NCI-H82 treated with DMSO at 0.1 percent for 48 hours (cell line): ENCODE measurements around the gene LRRC47.
"Not testable (repeated sequence)": the region's sequence is repeated elsewhere in the genome, so short reads cannot be mapped to it uniquely, and the experiment has no call there.

Experiments used
- DNase-seq: peaks from one replicate; lab custom pipeline; 2025; ENCODE audit not compliant: unreplicated experiment; lab: John Stamatoyannopoulos, UW

LRRC47 gene

DNA sequence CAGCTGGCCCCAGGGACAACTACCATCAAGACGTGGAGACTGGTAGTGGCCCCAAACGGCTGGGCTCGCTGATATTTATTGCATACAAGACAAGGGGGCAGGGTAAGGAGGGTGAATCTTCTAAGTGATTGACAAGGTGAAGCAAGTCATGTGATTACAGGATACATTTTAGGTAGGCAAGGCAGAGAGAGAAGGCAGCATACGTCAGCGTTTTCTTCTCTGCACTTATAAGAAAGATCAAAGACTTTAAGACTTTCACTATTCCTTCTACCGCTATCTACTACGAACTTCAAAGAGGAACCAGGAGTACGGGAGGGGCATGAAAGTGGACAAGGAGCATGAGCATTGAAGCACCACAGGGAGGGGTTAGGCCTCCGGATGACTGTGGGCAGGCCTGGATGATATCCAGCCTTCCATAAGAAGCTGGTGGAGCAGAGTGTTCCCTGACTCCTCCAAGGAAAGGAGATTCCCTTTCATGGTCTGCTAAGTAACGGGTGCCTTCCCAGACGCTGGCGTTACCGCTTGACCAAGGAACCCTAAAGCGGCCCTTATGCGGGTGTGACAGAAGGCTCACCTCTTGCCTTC is 47.9 kb downstream of the LRRC47 start:
- not testable (repeated sequence) for DNase-seq

DNA sequence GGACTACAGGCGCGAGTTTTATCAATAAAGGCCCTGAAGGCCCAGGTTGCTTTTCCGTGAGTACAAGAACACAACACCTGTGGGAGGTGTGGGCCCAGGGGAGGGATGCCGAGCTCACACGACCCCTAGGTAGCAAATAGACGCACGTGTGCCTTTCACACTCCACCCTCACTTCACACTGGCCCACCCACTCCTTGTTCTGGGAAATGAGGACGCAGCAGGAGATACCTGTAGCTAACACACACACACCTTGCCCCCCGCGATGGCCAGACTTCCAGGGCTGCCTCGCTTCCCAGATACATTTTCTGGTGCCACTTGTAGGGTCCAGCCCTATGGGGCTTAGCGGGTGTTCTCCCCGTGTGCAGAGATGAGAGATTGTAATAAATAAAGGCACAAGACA is 48.4 kb downstream of the LRRC47 start:
- no peak for DNase-seq

DNA sequence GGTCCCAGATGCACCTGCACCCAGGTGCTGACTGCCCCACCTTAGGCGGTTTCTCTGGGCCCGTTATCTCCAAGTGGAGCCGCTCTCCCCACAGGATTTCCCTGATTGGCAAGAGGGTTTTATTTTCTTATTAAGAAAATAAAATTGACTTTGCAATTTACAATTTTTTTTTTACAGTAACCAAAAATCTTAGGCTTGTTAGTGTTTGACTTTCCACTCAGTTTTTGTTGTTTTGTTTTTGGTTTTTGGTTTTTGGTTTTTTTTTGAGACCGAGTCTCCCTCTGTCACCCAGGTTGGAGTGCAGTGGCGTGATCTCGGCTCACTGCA is 48.8 kb downstream of the LRRC47 start:
- no peak for DNase-seq

DNA sequence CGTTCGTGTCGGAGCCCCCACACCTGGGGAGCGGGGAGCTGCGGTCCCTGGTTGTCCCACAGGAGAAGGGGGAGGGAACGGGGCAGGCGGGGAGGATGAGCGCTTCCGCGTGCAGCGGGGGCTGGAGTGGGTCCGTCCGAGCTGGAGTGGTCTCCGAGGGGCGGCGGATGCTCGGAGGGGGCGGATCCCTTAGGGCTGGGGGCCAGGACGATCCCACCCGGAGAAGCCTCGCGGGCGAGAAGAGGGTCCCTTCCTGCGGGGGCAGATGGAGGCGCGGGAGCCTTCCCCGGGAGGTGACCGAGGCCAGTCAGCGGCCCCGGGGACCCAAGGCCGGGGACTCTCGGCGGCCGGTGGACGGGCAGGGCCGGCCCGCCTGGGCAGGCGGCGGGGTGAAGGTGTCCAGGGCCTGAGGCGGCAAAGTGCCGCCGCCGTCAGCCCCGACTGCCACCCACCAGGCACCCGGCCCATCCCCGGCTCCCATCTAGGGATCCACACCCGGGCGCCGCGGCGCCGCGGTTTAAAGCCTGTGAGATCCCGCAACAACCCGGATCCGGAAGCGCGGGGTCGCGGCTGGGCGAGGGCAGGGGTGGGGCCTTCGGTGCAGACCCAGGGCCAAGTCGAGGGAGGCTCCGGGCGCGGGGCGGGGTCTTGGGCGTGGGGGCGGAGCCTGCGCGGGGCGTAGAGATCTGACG is 49.3 kb downstream of the LRRC47 start:
- peak; percentile 64 for DNase-seq

DNA sequence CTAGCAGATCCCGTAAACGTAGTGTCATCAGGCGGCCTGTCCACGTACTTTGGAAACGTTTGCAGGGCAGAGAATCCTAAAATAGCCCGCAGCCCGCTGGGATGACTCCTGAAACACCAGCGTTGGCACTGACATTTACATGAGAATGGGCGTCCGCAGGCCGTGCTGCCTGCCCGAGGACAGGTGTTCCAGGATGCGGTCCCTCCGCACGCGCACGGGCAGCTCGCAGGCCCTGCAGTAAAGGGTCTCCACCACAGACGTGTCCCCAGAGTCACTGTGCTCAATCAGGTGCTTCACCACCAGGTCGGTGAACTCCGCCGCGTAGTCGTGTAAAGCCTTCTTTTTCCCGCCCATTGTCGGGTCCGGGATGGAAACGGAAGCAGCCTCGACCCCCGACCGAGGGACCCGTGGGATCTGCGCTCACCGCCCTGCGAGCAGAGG is 49.9 kb downstream of the LRRC47 start:
- no peak for DNase-seq

DNA sequence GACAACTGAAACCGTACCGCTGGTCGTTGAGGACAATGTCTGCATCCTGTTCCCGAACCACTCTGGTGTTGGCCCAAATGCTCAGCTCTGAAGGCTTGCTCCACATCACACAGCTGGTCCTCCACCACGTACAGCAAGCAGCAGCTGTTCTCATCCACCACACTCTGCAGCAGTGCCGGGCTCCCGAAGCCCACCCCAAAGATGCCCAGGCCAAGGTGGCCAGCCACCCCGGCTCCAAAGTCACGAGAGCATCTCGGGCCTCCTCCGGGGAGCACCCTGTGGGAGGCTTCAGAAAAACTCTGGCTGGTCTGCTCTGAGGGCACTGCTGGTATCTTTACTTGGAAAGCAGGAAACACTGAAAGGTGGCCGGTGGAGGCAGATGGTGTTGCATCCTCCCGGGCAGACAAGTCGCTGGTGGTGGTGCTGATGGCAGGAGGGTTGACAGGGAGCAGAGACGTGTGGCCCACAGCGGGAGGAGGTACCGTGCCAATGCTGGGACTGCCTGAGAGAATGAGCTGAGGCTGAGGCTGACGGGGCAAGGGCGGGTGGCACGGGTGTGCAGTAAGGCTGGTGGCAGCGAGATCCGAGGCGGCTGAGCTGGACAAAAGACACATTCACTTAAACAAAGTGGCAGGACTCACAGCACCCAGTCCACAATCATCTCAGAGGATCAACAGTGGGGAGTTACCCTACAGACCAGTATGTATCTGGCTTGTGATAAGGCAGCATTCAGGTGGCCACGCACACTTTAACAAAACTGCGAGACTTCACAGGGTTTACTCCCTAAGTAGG is 50.5 kb downstream of the LRRC47 start:
- no peak for DNase-seq

DNA sequence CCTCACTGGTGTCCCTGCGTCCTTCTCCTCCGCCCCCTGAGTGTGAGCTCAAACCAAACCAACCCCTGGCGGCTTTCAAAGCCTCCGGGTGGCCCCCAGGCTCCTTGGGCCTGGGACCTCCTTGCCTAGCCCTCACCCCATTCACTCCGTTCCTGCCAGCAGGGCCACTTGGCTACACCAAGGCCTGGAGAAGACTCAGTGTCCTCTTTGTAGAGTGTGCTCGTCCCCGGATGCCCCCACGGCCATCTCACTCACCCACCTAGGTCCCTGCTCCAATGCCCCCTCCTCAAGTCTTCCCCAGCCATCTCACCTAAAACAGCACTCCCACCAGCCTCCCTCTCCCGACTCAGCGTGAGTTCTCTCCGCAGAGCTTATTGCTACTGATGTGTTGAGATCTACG is 51.2 kb downstream of the LRRC47 start:
- DNase-seq, result no peak

DNA sequence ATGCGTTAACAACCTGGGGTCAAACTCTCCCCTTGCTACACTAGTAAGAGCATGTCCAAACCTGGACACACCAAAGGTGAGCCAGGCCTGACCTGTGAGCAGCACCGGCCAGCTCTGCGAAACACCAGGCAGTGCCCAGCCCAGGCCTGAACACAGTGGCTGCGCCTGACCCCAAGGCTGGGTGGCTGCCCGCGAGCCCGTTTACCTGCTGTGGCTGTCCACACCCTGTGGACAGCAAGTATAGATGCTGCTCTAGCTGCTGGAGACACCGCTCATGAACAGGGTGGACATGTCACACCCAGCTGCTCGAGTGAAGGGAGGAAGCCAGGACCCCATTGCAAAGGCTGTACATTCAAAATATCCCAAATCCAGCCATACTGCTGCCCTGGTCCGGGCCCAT is 51.7 kb downstream of the LRRC47 start:
- DNase-seq, result no peak

DNA sequence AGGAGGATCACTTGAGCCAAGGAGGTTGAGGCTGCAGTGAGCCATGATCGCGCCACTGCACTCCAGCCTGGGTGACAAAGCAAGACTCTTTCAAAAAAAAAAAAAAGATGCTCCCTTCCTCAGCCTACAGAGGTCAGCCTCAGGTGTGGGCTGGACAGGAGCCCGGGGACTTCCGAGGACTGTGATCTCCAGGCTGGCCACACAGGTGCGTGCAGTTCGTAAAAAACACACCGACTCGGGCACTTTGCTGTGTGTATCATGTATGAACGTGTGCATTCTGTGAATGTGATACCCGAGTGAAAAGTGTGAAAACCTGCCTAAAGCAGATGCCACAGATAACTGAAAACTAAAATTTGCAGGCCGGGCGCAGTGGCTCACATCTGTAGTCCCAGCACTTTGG is 52.5 kb downstream of the LRRC47 start:
- DNase-seq, result no peak

DNA sequence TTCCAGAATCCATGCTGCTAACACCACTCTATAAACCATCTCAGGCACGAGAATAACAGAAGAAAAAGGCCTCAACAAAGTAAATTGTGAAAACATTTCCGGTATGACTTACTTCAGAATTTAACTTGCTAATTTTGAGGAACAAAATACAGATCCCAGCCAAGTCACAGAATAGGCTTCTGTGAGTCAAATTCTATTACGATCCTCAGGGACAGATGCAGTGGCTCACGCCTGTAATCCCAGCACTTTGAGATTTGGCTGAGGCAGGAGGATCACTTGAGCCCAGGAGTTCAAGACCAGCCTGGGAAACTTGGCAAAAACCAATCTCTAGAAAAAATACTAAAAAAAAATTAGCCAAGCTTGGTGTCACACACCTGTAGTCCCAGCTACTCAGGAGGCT is 52.9 kb downstream of the LRRC47 start:
- no peak for DNase-seq

DNA sequence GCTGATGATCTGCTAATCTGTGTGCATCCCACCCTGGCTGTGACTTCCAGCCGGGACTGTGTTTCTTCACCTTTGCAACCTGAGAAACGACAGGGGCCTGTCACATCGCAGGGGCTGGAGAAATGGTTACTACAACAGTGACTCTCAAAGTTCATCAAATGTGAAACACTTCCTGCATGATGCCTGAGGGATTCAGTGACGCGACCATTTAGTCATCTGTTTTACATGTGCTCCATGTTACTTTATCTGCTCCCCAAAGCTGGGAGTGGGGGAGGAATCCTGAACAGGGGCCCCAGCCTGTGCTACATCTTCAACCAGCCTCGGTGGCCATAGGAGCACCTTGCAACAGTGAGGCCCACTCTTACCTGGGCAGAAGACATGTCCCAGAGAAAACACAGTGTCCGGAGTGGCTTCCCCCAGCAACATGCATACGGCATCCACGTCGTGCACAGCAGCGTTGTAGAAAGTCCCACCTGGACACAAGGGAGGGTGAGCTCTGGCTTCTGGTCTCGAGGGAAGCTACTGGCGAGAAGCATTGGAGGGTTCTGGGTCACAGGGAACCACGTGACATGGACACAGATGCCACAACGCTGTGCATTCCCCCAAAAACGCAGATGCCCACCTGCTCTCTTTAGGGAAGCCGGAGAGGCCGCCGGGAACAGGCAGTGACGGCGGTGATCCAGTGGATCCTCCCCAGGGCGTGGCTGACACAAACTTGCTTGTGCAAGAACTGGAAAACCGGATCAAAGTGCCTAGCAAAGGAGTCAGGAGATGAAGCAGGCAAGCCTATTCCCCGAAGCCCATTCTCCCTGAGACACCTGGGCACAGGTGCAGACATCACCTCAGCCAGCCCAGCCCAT is 53.6 kb downstream of the LRRC47 start:
- no peak for DNase-seq

DNA sequence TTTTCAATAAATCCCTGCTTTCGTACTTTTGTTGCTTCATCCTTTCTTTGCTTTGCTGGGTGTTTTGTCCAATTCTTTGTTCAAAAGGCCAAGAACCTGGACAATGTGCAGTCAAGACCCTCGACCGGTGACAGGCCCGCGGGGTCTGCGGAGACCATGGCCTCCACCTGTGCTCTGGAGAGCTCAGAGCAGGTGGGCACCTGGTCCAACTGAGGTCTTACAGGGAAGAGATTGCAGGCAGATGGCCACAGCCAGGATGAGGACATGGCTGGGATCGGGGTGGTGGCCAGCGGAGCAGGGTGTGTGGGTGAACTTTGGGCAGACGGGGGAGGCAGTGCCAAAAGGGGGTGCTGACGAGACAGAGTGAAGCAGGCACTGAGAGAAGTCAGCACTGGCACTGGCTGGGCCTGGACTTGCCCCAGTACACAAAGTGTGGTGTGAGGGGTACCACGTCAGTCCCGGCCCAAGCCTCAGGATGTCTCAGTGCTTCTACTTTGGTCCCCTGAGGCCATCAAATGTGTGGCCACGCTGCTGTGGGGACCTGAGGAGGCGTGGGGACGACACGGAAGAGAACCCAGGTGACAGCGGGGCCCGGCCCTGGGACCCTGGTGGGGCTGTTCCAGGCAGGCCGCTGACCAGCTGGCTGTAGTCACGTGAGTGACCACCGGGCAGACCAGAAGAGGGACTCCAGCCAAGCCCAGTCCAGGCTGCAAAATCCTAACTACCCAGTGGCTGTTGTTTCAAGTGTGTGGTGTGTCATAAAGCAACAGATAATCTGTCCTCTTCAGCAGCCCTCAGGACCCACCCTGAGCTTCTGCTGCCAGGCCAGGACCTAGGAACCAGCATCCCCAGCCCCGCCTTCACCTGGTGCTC is 54.5 kb downstream of the LRRC47 start:
- DNase-seq, result no peak

DNA sequence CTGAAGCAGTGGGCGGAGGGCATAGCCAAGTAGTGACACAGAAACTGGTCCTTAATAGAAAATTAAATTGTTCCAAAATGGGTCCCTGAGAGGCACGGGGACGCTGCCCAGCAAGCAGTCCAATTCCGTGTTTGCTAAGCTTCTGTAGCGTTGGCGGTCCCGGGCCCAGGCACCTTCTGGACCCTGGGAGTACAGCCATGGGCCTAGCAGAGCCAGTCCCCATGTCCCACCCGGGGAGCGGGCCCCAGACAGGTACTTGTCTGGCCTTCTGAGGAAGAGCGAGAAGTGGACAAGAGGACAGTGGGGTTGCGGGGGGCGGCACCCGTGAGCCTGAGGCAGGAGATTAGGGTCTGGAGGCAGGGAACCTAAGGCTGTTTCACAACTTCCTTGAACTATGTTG is 55.5 kb downstream of the LRRC47 start:
- no peak for DNase-seq

DNA sequence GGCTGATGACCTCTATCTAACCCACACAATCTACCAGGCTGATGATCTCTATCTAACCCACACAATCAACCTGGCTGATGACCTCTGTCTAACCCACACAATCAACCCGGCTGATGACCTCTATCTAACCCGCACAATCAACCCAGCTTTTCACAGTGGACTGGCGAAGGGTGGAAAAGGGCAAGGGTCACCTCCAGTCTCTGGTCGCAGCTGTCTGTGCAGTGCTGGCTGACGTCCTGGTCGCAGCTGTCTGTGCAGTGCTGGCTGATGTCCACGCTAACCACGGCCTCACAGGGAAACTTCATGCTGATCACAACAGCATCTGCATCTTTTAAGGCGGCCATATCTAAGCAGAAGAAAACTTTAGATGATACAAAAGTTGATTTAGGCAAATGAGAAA is 56.3 kb downstream of the LRRC47 start:
- no peak for DNase-seq

DNA sequence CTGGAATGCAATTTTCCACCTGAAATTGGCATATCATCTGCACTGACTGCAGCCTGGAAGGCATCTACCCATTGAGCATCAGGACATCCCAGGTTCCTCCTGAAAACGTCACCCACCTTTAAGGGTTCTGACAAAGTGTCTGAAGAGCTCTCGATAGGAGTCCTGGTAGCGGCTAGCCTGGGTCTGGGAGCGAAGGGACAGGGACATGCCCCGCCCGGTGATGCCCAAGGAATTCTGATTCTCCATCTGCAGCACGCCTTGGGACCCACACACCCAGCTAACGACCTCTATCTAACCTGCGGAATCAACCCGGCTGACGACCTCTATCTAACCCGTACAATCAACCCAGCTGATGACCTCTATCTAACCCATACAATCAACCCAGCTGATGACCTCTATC is 57.4 kb downstream of the LRRC47 start:
- DNase-seq, result no peak

DNA sequence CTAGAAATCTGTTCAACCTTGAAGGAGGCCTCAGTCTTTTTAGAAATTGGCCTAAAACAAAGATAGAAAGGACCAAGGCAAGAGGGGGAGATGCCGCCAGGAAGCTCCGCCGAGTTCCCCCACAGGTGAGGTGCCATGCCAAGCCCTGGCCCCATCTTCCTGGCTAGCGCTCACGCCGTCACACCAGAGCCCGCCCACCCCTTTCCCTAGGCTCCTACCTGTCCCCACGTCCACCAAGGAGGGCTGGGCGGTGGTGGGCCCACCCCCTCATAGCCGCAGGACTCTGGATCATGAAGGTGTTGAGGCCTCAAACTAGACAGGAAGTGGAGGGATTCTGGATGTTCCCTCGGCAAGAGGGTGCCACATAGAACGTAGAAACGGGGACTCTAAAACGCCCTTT is 59.6 kb downstream of the LRRC47 start:
- DNase-seq, result no peak

DNA sequence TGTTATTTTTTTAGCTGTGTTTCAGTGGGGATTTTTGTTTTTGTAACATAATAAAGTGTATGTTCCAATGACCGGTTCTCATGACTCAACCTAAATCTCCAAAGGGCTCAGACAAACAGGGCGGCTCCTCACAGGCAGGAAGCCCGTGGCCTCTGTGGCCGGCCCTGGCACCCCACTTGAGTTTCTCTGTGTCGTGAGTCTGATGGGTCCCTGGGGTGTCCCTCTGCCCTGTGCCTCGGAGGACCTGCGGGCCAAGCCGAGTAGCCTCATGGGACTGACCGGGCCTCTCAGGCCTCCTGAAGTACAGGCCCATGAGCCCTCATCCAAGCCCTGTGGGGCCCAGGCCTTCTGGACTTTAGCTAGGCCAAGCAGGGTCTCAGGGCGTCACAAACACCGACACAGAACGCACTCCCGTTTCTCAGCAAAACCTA is 60.2 kb downstream of the LRRC47 start:
- no peak for DNase-seq

DNA sequence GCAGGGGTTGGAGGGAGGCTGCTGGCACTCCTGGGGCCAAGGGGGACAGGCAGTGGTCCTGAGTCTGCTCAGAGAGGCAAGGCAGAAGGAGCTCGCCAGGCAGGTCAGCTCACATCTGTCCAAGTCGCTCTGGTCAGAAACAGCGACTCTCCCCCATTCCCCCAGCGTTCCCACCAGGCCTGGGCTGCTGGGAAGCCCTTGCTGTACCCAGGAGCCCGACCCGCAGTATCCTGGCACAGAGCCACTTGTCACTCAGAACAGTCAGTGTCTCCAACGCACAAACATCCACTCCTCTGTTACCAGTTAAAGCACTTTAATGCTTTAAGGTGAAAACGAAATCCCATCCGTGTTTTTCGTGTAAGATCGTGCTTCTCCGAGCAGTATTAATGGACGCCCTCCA is 60.6 kb downstream of the LRRC47 start:
- DNase-seq, result no peak

DNA sequence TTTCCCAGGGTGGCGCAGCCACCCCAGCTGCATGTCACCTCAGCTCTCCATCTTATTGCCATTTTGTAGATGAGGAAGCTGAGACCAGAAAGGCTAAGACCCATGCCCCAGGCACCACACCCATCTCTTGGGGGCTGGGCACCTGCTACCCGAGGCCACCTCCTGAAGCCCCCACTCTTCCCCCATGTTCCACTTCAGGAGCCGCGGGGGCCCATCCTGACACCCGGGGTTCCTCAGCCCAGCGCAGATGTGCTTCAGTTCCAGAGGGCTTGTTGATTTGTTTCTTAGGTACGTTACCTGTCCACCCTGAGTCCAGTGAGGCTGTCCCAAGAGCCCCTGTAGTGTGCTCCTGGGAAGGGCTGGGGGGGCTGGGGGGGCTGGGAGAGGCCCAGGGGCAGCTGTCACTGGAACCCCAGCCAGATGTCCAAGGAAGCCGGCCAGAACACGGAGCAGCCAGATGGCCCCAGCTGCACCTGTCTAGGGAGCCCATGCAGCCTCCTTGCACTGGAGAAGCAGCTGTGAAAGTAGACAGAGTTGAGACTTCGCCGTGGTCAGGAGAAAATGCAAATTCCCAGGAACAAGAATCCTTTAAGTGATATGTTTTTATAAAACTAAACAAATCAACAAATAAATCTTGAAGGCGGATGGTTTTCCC is 61.1 kb downstream of the LRRC47 start:
- DNase-seq, result no peak

DNA sequence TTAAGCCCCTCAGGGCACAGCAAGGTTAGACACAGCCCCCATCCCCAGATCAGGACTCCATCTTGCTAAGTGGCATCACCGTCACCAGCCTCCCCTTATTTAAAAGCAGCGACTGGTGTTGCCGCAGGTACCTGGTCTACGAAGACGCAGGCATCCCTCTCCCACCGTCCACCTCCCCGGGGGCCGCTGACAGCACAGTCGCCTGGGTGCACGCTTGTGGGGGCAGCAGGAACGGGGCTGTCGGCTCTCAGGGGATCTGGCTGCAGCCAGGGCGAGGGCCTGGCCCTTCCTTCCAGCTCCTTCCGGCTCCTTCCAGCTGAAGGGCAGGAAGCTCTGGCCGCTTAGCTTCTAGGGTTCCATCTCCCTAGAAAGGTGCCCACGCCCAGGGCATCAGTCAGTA is 61.7 kb downstream of the LRRC47 start:
- no peak for DNase-seq
